Activated CD8-positive, alpha-beta T cell treated with anti-CD3 and anti-CD28 coated beads for 36 hours (primary cell): ENCODE results near the gene IL18R1. TPM values are rescaled to one million over a fixed set of nuclear protein-coding genes. Genes with fewer than 3 reads are reported as not detected.

Experiments
- ATAC-seq: fragments of 200-7000 bp; cut with Tn5 transposase; one replicate; pipeline ENCODE4 v1.10.0; 2021; ENCODE audit warnings: mild to moderate bottlenecking, moderate library complexity
- CTCF ChIA-PET: fragments of 350-600 bp; sonication (Branson Sonifier 250); formaldehyde crosslinking; loops from one replicate; lab custom pipeline; 2021; ENCODE audit warnings: antibody characterized with exemption; lab: Charles Lee
- POLR2A ChIA-PET: fragments of 350-600 bp; sonication (Branson Sonifier 250); formaldehyde crosslinking; loops from one replicate; lab custom pipeline; 2021; ENCODE audit warnings: antibody characterized with exemption; lab: Charles Lee
- DNase-seq: peaks from one replicate; pipeline ENCODE4 v3.0.0-alpha.2; 2020
- H3K27ac Mint-ChIP-seq: one replicate; pipeline ENCODE4 v1.8.0; 2021; ENCODE audit warnings: mild to moderate bottlenecking, mixed read lengths
- H3K27me3 Mint-ChIP-seq: one replicate; pipeline ENCODE4 v1.8.0; 2021; ENCODE audit warnings: mixed read lengths
- H3K36me3 Mint-ChIP-seq: one replicate; pipeline ENCODE4 v1.8.0; 2021; ENCODE audit warnings: low read depth, mixed read lengths
- H3K4me1 Mint-ChIP-seq: one replicate; pipeline ENCODE4 v1.8.0; 2021; ENCODE audit warnings: low read depth, mixed read lengths
- H3K4me3 Mint-ChIP-seq: one replicate; pipeline ENCODE4 v1.8.0; 2021; ENCODE audit warnings: mild to moderate bottlenecking, moderate library complexity, mixed read lengths
- H3K9me3 Mint-ChIP-seq: one replicate; pipeline ENCODE4 v1.8.0; 2021; ENCODE audit warnings: mixed read lengths
- intact Hi-C: fragments of 100-400 bp; cut with micrococcal nuclease; formaldehyde crosslinking; loops from one replicate; pipeline ENCODE4 v1.10.0; 2022
- total RNA-seq, 2 experiments: library from RNA; stranded (reverse); gene quantifications; one replicate each; pipeline ENCODE4 v1.2.3, GENCODE V29; 2021
- TF ChIP-seq, protein P1 (sequence below): fragments of 200-600 bp; IDR thresholded peaks from one replicate; pipeline ENCODE4 v1.8.0; 2022; ENCODE audit warnings: antibody characterized with exemption, mild to moderate bottlenecking

Gene IL18R1
- total RNA-seq, 2 experiments from 2014 or later: 15.0 to 15.8 TPM

DNA sequence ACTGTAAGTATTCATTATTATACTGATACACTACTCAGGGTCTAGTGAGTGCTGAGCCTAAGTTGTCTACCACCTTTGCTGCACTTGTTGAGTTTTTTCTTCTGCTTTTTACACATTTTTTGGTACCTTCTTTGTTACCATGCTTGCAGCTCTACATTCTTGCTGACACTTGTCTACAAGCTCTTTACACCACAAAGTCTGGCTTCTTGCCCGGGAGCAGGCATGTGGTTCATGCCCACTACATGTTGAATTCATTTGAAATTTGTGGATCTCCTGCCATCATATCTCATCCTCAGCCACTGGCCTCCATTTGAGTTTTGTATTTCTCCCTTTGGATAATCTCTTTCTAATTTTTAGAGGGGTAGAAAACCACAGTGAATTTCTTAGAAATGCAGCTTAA lies 29.9 kb downstream of the IL18R1 start:
- ATAC-seq: no peak
- TF ChIP-seq, protein P1, sequence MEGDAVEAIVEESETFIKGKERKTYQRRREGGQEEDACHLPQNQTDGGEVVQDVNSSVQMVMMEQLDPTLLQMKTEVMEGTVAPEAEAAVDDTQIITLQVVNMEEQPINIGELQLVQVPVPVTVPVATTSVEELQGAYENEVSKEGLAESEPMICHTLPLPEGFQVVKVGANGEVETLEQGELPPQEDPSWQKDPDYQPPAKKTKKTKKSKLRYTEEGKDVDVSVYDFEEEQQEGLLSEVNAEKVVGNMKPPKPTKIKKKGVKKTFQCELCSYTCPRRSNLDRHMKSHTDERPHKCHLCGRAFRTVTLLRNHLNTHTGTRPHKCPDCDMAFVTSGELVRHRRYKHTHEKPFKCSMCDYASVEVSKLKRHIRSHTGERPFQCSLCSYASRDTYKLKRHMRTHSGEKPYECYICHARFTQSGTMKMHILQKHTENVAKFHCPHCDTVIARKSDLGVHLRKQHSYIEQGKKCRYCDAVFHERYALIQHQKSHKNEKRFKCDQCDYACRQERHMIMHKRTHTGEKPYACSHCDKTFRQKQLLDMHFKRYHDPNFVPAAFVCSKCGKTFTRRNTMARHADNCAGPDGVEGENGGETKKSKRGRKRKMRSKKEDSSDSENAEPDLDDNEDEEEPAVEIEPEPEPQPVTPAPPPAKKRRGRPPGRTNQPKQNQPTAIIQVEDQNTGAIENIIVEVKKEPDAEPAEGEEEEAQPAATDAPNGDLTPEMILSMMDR: no peak
- intact Hi-C loops: no loop called here
- Mint-ChIP-seq H3K4me1 (peaks cover 10% of the 10 kb centered on the region), H3K9me3 (peaks cover 16% of the 10 kb centered on the region), H3K4me3 (no peak overlapping the region), H3K36me3 (peaks cover 72% of the 10 kb centered on the region), H3K27ac (no peak overlapping the region), H3K27me3 (no peaks in the 10 kb centered on the region)
- CTCF ChIA-PET: no interaction called here
- no peak for DNase-seq
- POLR2A ChIA-PET: no interaction called here

DNA sequence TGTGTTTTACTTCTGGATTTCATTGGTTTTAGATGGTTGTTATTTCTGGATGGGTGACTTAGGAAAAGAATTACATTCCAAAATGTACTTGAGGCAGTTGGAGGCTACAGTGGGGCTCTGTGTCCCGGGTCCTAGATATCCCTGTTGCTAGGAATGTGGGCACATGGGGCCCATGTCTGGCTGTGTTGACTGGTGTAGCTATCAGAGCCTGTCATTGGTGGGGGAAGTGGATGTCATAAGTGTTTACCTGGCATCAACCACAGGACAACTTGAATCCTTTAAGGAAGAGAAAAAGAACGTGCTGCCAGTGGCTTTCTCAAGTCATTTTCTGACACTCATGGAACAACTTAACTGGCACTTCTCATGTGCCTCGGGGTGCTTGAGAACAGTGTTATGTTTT lies 30.4 kb downstream of the IL18R1 start:
- ChIA-PET POLR2A (no interaction called here), CTCF (no interaction called here)
- TF ChIP-seq, protein P1: no peak
- Mint-ChIP-seq H3K27me3 (no peaks in the 10 kb centered on the region), H3K4me3 (no peak overlapping the region), H3K4me1 (peaks cover 12% of the 10 kb centered on the region), H3K36me3 (peaks cover 72% of the 10 kb centered on the region), H3K9me3 (peaks cover 16% of the 10 kb centered on the region), H3K27ac (no peak overlapping the region)
- intact Hi-C loops: no loop called here
- ATAC-seq: no peak
- no peak for DNase-seq

DNA sequence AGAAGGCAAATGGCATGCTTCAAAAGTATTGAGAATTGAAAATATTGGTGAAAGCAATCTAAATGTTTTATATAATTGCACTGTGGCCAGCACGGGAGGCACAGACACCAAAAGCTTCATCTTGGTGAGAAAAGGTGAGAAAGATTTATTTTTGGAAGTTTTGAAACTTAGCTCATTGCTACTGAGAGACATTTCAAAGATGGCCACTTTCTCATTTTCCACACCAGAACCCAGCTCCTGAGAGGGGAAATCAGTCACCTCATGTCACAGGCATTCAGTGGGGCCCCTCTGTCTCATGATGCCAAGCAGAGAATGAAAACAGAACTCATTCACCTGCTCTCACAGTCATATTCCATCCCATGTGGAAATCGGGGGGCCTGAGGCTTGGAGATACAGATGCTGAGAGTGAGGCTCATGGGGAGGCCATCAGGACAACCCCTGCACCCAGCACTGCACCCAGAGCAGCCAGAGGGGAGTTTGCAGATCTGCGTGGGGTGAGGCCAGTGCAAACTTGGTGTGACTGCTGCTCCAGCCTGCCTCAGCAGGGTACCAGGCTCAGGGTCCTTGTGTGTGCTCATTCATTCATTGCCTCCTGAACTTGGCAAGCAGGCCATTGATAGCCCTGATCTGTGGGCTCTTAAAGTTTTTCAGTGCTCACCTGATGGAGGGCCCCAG lies 31.4 kb downstream of the IL18R1 start:
- Mint-ChIP-seq H3K27me3 (no peaks in the 10 kb centered on the region), H3K4me1 (peaks cover 22% of the 10 kb centered on the region), H3K27ac (no peak overlapping the region), H3K4me3 (no peak overlapping the region), H3K36me3 (peaks cover 66% of the 10 kb centered on the region), H3K9me3 (peaks cover 16% of the 10 kb centered on the region)
- CTCF ChIA-PET: no interaction called here
- POLR2A ChIA-PET: no interaction called here
- DNase-seq (no peak), ATAC-seq (no peak)
- TF ChIP-seq, protein P1: no peak
- intact Hi-C loops: no loop called here

DNA sequence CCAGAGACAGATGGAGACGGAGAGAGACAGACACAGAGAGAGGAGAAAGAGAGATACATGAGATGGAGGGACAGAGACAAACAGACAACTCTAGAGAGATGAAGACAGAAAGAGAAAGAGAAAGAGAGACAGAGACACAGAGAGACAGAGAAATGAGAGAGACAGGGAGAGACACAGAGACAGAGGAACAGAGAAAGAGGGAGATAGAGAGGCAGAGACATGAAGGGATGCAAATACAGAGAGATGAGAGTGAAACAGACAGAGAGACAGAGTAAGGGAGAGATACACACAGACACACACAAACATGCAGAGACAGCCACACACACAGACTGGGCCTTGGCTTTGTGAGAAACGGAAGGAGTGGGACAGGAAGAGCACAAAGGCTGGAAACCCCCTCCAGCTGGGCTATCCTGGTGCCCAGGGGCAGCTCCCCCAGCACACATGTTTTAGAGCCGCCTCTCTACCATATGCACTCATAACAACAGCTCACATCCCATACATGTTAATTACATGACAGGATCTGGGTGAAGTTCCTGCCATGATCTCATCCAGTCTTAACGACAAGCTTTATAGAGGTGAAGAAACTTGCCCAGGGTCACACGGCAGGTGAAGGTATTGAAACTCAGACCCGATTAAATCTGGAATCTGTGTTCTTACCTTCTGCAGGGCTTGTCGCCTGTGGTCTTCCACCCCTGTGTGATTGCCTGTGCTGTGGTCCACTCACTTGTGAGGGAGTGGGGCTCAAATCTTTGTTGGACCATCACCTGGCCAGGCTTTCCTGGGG lies 32.4 kb downstream of the IL18R1 start:
- no peak overlapping the region for H3K4me3 Mint-ChIP-seq
- intact Hi-C loops: no loop called here
- CTCF ChIA-PET: interaction anchor here (0.8 kb wide), 1 partner anchor 9 kb away, joined by 3 read pairs; no protein-coding TSS in a partner anchor
- H3K27ac Mint-ChIP-seq: peak overlapping the region; percentile 26
- peak; percentile 36 for ATAC-seq
- TF ChIP-seq, protein P1: no peak
- no peak for DNase-seq
- H3K4me1 Mint-ChIP-seq: peaks cover 26% of the 10 kb centered on the region
- H3K36me3 Mint-ChIP-seq: peaks cover 59% of the 10 kb centered on the region
- peaks cover 15% of the 10 kb centered on the region for H3K9me3 Mint-ChIP-seq
- POLR2A ChIA-PET: no interaction called here
- H3K27me3 Mint-ChIP-seq: no peaks in the 10 kb centered on the region

DNA sequence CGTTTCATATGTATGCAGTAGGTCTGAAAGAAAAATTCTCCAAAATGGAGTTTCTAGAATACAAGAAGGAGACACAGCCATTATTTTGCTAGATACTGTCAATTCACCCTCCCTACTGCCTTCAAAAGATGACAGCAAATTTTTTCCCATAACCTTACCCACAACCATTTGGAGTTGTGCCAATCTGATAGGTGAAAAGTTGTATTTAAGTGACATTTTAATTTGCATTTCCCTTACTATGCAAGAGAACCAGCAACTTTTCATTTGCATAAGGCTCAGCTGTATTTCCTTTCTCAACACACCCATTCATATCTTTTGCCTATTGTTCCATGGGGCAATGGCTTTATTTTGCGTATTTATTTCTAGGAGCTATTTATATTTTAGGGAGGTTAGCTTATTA lies 36.0 kb downstream of the IL18R1 start:
- ATAC-seq (peak; percentile 85), DNase-seq (peak; percentile 36)
- TF ChIP-seq, protein P1: no peak
- Mint-ChIP-seq H3K4me1 (peaks cover 25% of the 10 kb centered on the region), H3K27ac (no peak overlapping the region), H3K36me3 (peaks cover 33% of the 10 kb centered on the region), H3K4me3 (no peak overlapping the region), H3K27me3 (no peaks in the 10 kb centered on the region), H3K9me3 (no peaks in the 10 kb centered on the region)
- intact Hi-C loops: no loop called here
- ChIA-PET CTCF (interaction anchor here (1.3 to 1.8 kb wide), 3 partner anchors 17 to 81 kb away, joined by 3 to 4 read pairs (median 3); partner anchors contain the start of gene SLC9A4), POLR2A (no interaction called here)
